Astrocyte of the spinal cord (primary cell): ENCODE data around the gene CPA3.

Experiments used
- DNase-seq: peaks from one replicate; pipeline ENCODE4 v3.0.0; 2011; ENCODE audit warnings: low read depth, low spot score
- H3K4me3 ChIP-seq: 2 replicates; pipeline ENCODE4 v1.5.1; 2011; ENCODE audit warnings: low read depth, mild to moderate bottlenecking, low read length, moderate library complexity
- CTCF ChIP-seq: IDR thresholded peaks from 2 replicates; pipeline ENCODE4 v1.5.1; 2012; ENCODE audit warnings: low read depth, mild to moderate bottlenecking, low read length, inconsistent platforms
- in situ Hi-C: cut with HindIII; loops from 2 replicates; pipeline ENCODE4 v1.10.0; 2017; ENCODE audit warnings: low sequenced_read_pairs

The CPA3 gene

GRCh38 chr3:148865049-148865448 lies at the start of gene CPA3:
Gene CPA3 (plus strand): TSS chr3:148865296. CDS start chr3:148865308, 12 bp downstream.
- DNase-seq, result no peak
- no peak for TF ChIP-seq CTCF
- no peak within 1 kb of the TSS for H3K4me3 ChIP-seq
- in situ Hi-C loops, result no loop called here

- no peak for DNase-seq
- no peak for TF ChIP-seq CTCF
- in situ Hi-C loops, result no loop called here
- H3K4me3 ChIP-seq, result no peak overlapping the region
Observed at GRCh38 chr3:148815316-148816110, 49.6 kb upstream of the CPA3 start.

- in situ Hi-C loops, result no loop called here
- no peak for TF ChIP-seq CTCF
- H3K4me3 ChIP-seq, result no peak overlapping the region
- no peak for DNase-seq
Observed at GRCh38 chr3:148816427-148816826, 48.7 kb upstream of the CPA3 start.

- H3K4me3 ChIP-seq, result no peak overlapping the region
- in situ Hi-C loops, result no loop called here
- TF ChIP-seq CTCF, result no peak
- no peak for DNase-seq
Observed at GRCh38 chr3:148816981-148817525, 48.0 kb upstream of the CPA3 start.

GRCh38 chr3:148820361-148821245 lies 44.5 kb upstream of the CPA3 start:
- no peak for DNase-seq
- TF ChIP-seq CTCF, result no peak
- in situ Hi-C loops, result no loop called here
- no peak overlapping the region for H3K4me3 ChIP-seq

- no peak overlapping the region for H3K4me3 ChIP-seq
- DNase-seq, result no peak
- in situ Hi-C loops, result no loop called here
- TF ChIP-seq CTCF, result no peak
Observed at GRCh38 chr3:148823026-148823425, 42.1 kb upstream of the CPA3 start.
